GM18873 (cell line): ENCODE results near the gene USP13.

Experiments
- ATAC-seq: cut with Tn5 transposase; IDR thresholded peaks from one replicate; pipeline ENCODE4 v1.9.1; 2021; ENCODE audit warnings: mild to moderate bottlenecking, moderate library complexity, moderate number of reproducible peaks; ENCODE audit not compliant: unreplicated experiment, low FRiP score

USP13 gene

DNA sequence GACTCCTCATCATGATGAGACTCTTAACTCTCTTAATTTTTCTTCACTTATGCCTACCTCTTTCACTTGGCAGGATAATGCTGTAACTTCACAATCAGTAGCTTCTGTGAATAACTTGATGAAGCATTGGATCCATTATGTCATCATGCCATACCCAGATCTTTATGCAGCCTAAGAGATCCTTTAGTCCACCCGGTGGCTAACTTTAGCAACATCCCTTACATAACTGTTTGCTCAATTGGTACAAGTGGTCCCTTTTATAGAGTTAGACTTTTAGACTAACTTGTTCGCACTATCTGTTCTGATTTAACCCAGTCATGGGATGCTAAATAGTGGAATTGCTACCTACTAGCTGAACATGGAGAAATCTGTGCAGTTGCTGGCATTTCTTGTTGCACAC lies 184.5 kb downstream of the USP13 start:
- no peak for ATAC-seq
